ENCODE results near the gene LRP1B. TPM values are rescaled to one million over a fixed set of nuclear protein-coding genes. Genes with fewer than 3 reads are reported as not detected.

The LRP1B gene
- total RNA-seq, 4 donors from 2014 or later: 0.85 to 3.3 (median 1.1) TPM; not detected in 1

DNA sequence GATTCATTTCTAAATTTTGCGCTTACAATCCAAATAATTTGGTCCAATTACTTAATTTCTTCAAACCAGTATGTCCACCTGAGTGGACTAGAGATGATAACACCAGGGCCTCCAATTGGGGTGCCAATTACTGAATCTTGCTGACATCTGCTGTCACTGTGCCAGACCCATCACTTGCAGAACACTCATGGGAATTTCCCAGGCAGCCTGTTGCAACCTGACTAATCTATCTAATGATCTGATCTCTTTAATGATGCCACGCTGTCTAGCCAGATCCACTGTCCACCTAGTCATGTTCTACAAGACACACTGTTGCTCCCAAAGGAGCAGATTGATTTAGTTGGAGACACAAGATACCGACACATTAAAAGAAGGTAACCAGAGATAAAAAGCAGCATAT lies 11.8 kb upstream of the LRP1B start:
- Histone ChIP-seq H3K27me3 (no peaks in the 10 kb centered on the region), H3K9me3 (no peaks in the 10 kb centered on the region), H3K36me3 (no peaks in the 10 kb centered on the region), H3K27ac (no peak overlapping the region), H3K4me3 (no peak overlapping the region), H3K4me1 (no peaks in the 10 kb centered on the region)
- TF ChIP-seq CTCF (IDR thresholded peaks at IDR 0.05) (no peak), POLR2A (IDR thresholded peaks at IDR 0.05) (no peak)
- no peak for DNase-seq

- Histone ChIP-seq H3K9me3 (no peaks in the 10 kb centered on the region), H3K27ac (no peak overlapping the region), H3K4me3 (no peak overlapping the region), H3K36me3 (no peaks in the 10 kb centered on the region), H3K27me3 (no peaks in the 10 kb centered on the region), H3K4me1 (no peaks in the 10 kb centered on the region)
- TF ChIP-seq POLR2A (IDR thresholded peaks at IDR 0.05) (no peak), CTCF (IDR thresholded peaks at IDR 0.05) (peak in 4 of 6 experiments; percentile 29 to 42 (median 37))
- DNase-seq: no peak
Measured at GRCh38 chr2:142140434-142140845, 9.6 kb upstream of the LRP1B start.

GRCh38 chr2:142139384-142139783 lies 8.6 kb upstream of the LRP1B start:
- Histone ChIP-seq H3K4me1 (no peaks in the 10 kb centered on the region), H3K36me3 (no peaks in the 10 kb centered on the region), H3K9me3 (no peaks in the 10 kb centered on the region), H3K4me3 (no peak overlapping the region), H3K27ac (no peak overlapping the region), H3K27me3 (no peaks in the 10 kb centered on the region)
- TF ChIP-seq POLR2A (IDR thresholded peaks at IDR 0.05): no peak
- no peak for TF ChIP-seq CTCF (IDR thresholded peaks at IDR 0.05)
- DNase-seq: no peak

GRCh38 chr2:142136571-142136970 lies 5.8 kb upstream of the LRP1B start:
- no peaks in the 10 kb centered on the region for H3K27me3 ChIP-seq
- no peak overlapping the region for H3K4me3 ChIP-seq
- TF ChIP-seq CTCF (IDR thresholded peaks at IDR 0.05) (no peak), POLR2A (IDR thresholded peaks at IDR 0.05) (no peak)
- no peaks in the 10 kb centered on the region for H3K4me1 ChIP-seq
- H3K9me3 ChIP-seq: no peaks in the 10 kb centered on the region
- DNase-seq: no peak
- no peaks in the 10 kb centered on the region for H3K36me3 ChIP-seq
- H3K27ac ChIP-seq: no peak overlapping the region

GRCh38 chr2:142134911-142135310 lies 4.1 kb upstream of the LRP1B start:
- Histone ChIP-seq H3K9me3 (no peaks in the 10 kb centered on the region), H3K27ac (no peak overlapping the region), H3K27me3 (no peaks in the 10 kb centered on the region), H3K4me1 (peaks cover 0 to 6% (median 0%) of the 10 kb centered on the region in 4 donors), H3K4me3 (no peak overlapping the region), H3K36me3 (no peaks in the 10 kb centered on the region)
- no peak for TF ChIP-seq CTCF (IDR thresholded peaks at IDR 0.05)
- TF ChIP-seq POLR2A (IDR thresholded peaks at IDR 0.05): no peak
- DNase-seq: no peak

Data from Peyer's patch (tissue), 4 donors.